Measurements from ENCODE around the gene CEACAM19.

DNA sequence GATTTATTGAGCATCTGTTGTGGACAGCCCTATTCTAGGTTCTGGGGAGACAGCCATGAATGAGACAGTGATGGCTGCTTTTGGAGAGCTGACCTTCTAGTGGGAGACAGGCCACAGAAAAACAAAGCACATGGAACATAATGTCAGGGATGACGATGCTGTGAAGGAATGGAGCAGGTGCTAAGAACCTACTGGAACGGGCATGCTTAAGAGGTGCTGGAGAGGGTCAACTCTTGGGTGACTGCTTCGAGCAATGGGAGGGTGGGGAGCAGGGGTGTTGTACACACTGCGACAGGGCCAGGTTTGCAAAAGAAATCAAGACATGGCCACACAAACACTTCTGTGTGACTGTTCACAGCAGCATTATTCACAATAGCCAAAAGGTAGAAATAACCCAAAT is 15.6 kb downstream of the CEACAM19 start:
- TF ChIP-seq, protein P1, sequence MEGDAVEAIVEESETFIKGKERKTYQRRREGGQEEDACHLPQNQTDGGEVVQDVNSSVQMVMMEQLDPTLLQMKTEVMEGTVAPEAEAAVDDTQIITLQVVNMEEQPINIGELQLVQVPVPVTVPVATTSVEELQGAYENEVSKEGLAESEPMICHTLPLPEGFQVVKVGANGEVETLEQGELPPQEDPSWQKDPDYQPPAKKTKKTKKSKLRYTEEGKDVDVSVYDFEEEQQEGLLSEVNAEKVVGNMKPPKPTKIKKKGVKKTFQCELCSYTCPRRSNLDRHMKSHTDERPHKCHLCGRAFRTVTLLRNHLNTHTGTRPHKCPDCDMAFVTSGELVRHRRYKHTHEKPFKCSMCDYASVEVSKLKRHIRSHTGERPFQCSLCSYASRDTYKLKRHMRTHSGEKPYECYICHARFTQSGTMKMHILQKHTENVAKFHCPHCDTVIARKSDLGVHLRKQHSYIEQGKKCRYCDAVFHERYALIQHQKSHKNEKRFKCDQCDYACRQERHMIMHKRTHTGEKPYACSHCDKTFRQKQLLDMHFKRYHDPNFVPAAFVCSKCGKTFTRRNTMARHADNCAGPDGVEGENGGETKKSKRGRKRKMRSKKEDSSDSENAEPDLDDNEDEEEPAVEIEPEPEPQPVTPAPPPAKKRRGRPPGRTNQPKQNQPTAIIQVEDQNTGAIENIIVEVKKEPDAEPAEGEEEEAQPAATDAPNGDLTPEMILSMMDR (IDR thresholded peaks at IDR 0.05): no peak
- TF ChIP-seq POLR2AphosphoS5 (IDR thresholded peaks at IDR 0.05; ENCODE audit: low read depth, low read length) (no peak), REST (IDR thresholded peaks at IDR 0.05; ENCODE audit: insufficient read depth in 1 of 2, low read depth in 2 of 2, low read length in 1 of 2) (no peak)
